HG02610 (cell line): ENCODE results near the gene MAMDC2.
"Not testable (repeated sequence)": the region's sequence is repeated elsewhere in the genome, so short reads cannot be mapped to it uniquely, and the experiment has no call there.

ENCODE experiments used
- ATAC-seq: cut with Tn5 transposase; IDR thresholded peaks from one replicate; pipeline ENCODE4 v1.9.1; 2021; ENCODE audit warnings: mild to moderate bottlenecking, moderate library complexity; ENCODE audit not compliant: unreplicated experiment

Gene MAMDC2

GRCh38 chr9:70035691-70036090, 8.0 kb upstream of the MAMDC2 start:
- no peak for ATAC-seq

- ATAC-seq: no peak
These were observed 7.0 kb upstream of the MAMDC2 start for GRCh38 chr9:70036641-70037040.

- ATAC-seq: not testable (repeated sequence)
These were observed 5.5 kb upstream of the MAMDC2 start for GRCh38 chr9:70038171-70038621.

GRCh38 chr9:70040376-70040903, 3.2 kb upstream of the MAMDC2 start:
- ATAC-seq: no peak

- ATAC-seq: no peak
These were observed 1.0 kb upstream of the MAMDC2 start for GRCh38 chr9:70042461-70043215.

GRCh38 chr9:70043285-70043684, 363 bp upstream of the MAMDC2 start:
- no peak for ATAC-seq

GRCh38 chr9:70044490-70045307, 1.1 kb downstream of the MAMDC2 start:
- no peak for ATAC-seq

- no peak for ATAC-seq
These were observed 1.8 kb downstream of the MAMDC2 start for GRCh38 chr9:70045452-70045851.

GRCh38 chr9:70046274-70047070, 2.8 kb downstream of the MAMDC2 start:
- no peak for ATAC-seq

GRCh38 chr9:70049236-70049635, 5.6 kb downstream of the MAMDC2 start:
- ATAC-seq: no peak

- no peak for ATAC-seq
These were observed 6.1 kb downstream of the MAMDC2 start for GRCh38 chr9:70049672-70050271.

- no peak for ATAC-seq
These were observed 9.1 kb downstream of the MAMDC2 start for GRCh38 chr9:70052768-70053167.

GRCh38 chr9:70053864-70054263, 10.2 kb downstream of the MAMDC2 start:
- no peak for ATAC-seq

- ATAC-seq: no peak
These were observed 10.9 kb downstream of the MAMDC2 start for GRCh38 chr9:70054521-70054920.

GRCh38 chr9:70055406-70056210, 12.0 kb downstream of the MAMDC2 start:
- ATAC-seq: no peak

GRCh38 chr9:70056211-70056944, 12.7 kb downstream of the MAMDC2 start:
- ATAC-seq: no peak

GRCh38 chr9:70058569-70059116, 15.0 kb downstream of the MAMDC2 start:
- ATAC-seq: no peak

- ATAC-seq: no peak
These were observed 16.7 kb downstream of the MAMDC2 start for GRCh38 chr9:70060148-70060882.
